ENCODE results near the gene ADAMTS1. TPM values are rescaled to one million over a fixed set of nuclear protein-coding genes. Genes with fewer than 3 reads are reported as not detected.

ADAMTS1 gene
- polyA plus RNA-seq, 4 donors = 85.8 to 117 (median 107) TPM

- DNase-seq (ENCODE audit: low read depth in 4 of 4, low spot score in 3 of 4) = peak; percentile 75 to 80 (median 78)
Measured at GRCh38 chr21:26846036-26846931, 1.1 kb upstream of the ADAMTS1 start.

DNA sequence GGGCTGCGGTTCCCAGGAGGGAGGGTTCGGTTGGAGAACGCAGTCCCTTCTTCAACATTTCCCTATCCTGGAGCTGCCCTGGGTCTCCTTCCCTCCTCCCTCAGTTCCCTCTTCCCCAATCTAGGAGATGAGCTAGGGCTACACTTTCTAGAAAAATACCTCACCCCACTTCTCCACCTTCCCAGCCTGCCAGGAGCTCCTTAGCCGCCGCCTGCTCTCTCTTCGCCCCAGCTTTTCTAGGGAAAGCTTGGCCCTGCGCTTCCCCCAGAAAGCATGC is 488 bp upstream of the ADAMTS1 start:
- no peak for DNase-seq (ENCODE audit: low read depth in 4 of 4, low spot score in 3 of 4)

GRCh38 chr21:26844258-26845065 is 747 bp downstream of the ADAMTS1 start:
- DNase-seq (ENCODE audit: low read depth in 4 of 4, low spot score in 3 of 4) = peak in 2 of 4 donors; percentile 45 to 48

DNA sequence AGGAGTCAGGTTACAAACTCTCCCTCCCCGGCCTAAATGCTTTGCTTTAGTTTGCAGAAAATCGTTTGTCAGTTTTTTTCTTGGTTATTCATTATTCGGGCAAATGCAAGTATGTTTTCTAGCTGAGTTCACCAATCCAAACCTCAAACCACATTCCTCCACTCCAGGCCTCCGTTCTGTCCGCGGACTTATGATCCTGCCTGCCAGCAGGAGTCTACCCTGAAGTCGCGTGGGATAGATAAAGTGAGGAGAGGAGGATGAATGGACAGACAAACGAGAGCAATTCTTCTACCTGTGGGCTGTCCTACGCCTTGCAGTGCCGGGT is 1.3 kb downstream of the ADAMTS1 start:
- peak in 1 of 4 donors; percentile 43 for DNase-seq (ENCODE audit: low read depth in 4 of 4, low spot score in 3 of 4)

DNA sequence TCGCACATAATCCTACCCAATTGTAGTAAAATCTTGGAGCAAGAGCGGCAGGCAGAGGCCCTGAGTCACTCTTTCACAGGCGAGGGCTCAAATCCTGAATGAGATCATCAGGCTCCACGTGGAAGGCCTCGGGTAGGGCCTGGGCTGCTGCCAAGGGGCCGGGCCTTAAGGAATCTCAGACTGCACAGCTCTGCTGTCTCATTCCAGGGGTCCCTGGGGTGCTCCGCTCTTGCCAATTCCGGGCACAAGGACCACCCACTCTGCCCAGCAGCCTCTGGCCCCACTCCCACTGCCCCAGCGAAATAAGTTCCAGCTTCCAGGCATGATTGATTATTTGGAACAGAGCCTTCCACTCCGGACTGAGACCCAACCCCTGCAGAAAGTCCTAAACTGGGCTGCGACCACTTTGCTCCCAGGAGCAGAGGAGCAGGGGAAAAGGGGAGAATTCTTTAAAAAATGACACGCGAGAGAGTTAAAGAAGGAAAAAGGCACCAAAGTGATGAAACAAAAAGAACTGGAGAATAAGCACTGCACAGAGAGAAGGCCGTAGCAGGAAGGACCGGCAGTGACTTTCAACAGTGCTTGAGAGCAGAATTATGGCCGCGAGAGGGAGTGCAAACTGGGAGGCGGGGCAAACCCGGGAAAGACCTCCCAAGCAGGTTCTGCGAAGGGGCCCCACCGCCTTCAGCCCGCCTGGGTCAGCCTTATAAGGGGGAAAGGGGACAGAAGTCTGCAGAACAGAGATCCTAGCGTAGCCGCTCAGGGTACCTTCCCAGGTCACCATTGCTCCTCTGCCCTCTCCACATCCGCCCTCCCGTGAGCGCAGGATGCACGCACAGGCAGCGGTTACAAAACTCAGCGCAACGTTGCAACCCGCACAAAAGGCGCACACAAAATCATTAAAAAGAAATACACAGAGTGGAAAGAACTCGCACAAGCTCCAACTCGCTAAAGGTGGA is 2.0 kb downstream of the ADAMTS1 start:
- peak; percentile 77 to 85 (median 80) for DNase-seq (ENCODE audit: low read depth in 4 of 4, low spot score in 3 of 4)

- no peak for DNase-seq (ENCODE audit: low read depth in 4 of 4, low spot score in 3 of 4)
Measured at GRCh38 chr21:26842300-26842699, 2.9 kb downstream of the ADAMTS1 start.

DNA sequence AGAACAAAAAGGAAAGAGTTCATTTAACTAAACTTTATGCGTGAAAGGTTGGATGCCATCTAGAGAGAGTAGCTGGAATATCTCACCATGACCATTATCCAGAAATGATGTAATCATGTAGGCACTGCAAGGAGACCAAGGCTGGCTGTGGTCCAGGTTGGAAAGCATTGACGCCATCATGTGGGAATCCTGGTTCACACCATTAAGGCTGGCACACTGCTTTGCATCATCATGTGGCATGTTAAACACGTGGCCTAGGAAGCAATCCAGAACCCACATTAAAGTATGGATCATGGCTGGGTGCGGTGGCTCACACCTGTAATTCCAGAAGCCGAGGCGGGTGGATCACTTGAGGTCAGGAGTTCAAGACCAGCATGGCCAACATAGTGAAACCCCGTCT is 4.3 kb downstream of the ADAMTS1 start:
- no peak for DNase-seq (ENCODE audit: low read depth in 4 of 4, low spot score in 3 of 4)

DNA sequence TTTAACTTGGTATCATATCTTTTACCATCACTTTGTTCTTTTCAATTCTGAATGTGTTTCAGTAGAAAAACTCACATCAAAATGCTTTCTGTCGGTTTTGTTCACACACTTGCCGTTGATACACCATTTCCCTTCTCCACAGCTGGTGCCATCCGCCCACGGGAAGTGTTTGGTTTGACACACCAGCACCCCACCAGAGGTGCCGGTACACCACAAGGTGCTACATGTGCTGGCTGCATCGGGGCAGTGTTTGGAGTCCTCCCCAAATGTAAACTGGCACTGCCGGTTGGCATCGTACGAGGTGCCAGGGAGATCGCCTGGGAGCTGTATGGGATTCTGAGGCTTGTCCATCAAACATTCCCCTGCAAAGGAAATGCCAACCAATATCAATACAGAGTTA is 5.0 kb downstream of the ADAMTS1 start:
- no peak for DNase-seq (ENCODE audit: low read depth in 4 of 4, low spot score in 3 of 4)

- DNase-seq (ENCODE audit: low read depth in 4 of 4, low spot score in 3 of 4) = no peak
Measured at GRCh38 chr21:26837539-26837938, 7.7 kb downstream of the ADAMTS1 start.

DNA sequence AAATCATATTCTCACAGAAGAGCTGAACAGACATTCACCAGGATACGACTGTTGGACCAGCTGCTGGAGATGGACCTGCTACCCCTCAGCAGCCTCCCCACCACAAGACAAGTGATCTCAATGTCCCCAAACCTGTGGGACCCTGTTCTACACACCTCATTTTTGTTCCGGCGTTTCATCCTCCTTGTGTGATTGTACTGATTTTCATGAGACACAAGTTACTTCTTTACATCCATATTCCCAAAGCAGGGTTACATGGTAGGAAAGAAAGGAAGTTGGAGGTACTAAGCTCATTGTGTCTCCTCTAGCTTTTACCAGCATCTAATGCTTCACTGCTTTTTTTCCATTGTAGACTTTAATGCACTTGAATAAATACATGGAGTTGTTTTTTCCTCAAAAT is 8.7 kb downstream of the ADAMTS1 start:
- DNase-seq (ENCODE audit: low read depth in 4 of 4, low spot score in 3 of 4) = no peak

GRCh38 chr21:26835714-26836265 is 9.4 kb downstream of the ADAMTS1 start:
- no peak for DNase-seq (ENCODE audit: low read depth in 4 of 4, low spot score in 3 of 4)

DNA sequence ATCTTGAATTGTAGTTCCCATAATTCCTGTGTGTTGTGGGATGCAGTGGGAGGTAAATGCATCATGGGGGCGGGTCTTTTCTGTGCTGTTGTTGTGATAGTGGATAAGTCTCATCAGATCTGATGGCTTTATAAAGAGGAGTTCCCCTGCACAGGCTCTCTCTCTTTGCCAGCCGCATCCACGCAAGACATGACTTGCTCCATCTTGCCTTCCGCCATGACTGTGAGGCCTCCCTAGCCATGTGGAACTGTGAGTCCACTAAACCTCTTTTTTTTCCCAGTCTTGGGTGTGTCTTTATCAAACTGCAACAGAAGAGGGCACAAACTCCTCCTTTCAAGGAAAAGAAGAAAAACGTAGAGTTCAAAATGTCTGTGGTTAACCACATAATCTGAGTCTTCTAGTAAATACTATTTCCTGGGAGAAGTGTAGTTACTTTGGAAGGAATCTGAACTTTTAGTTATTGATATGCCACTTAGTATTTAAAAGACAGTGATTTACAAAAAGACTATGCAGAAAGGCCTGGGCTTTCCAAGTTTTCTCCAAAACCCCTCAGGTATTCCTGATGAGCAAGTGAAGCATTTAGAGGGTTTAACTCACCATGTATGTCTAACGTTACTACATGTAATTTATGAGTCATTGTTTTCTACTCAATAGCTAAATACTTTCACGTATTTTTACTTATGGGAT is 10.0 kb downstream of the ADAMTS1 start:
- DNase-seq (ENCODE audit: low read depth in 4 of 4, low spot score in 3 of 4) = no peak

DNA sequence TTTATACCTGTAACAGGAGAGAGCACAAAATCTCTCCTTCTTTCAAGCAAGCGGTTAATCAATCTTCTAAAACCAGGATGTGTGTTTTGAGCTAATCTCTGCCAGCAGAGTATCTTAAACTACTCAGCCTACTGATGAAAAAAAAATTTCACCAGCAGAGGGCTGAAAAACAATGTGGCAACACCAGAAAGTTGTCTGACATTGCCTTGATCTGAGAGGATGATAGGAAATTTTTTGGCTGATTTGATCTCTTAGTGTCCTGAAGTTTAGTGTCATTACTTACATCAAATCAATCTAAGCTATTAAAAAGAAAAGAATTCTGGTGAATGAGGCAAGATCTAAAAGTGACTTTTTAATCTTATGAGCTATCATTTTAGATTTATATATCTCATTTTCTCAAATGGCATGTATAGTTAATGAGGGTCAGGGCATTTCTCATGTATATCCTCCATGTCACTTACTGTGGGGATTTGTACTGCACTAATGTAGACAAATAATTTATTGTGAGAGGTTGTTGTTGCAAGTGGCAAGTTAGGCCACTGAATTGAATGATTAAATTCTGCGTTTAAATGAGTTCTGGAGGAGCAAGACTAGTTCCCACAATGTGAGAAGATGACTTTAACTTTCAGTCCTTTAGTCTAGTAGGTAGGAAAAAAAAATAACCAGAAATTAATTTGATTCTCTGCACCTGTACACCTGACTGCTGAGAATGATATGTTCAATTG is 10.9 kb downstream of the ADAMTS1 start:
- no peak for DNase-seq (ENCODE audit: low read depth in 4 of 4, low spot score in 3 of 4)

DNA sequence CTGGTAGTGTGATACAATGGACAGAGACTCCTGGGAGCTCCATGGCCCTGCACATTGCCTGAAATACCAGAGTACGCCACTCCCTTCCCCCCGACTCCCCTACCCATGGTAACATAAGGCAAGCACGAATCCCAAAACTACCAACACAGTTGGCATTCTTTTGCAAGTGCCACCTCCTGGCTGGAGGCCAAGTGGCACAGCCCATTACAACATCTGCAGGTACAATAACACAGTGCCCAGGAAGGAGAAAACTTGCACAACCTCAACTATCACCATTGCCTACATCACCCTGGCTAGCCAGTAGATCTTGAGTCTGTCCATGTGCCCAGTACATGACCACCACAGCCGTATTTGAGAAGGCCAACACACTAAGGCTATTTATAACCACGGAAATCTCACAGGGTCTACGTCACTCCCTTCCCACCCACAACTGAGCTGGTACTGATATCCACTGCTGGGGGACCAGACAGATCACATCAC is 11.7 kb downstream of the ADAMTS1 start:
- DNase-seq (ENCODE audit: low read depth in 4 of 4, low spot score in 3 of 4) = no peak

DNA sequence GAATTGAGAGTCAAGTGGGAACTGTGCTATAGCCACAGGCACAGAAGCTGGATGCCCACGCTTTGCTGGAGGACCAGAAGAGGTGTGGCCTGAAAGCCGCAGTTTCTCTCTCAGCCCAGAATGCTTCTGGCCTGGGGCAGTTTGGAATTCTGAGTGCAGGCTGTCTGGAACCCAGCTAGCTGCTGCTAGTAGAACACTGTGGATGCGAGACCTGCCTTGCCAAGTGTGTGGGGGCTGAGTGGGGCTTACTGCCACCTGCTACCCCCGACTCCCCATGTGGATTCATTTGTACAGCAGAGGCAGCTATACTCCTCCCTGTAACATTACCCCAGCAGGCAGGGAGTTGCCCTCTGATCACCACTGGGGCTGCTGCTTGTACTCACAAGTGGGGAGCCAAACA is 12.2 kb downstream of the ADAMTS1 start:
- DNase-seq (ENCODE audit: low read depth in 4 of 4, low spot score in 3 of 4) = no peak

GRCh38 chr21:26832546-26832945 is 12.7 kb downstream of the ADAMTS1 start:
- DNase-seq (ENCODE audit: low read depth in 4 of 4, low spot score in 3 of 4) = no peak

- DNase-seq (ENCODE audit: low read depth in 4 of 4, low spot score in 3 of 4) = no peak
Measured at GRCh38 chr21:26826801-26827200, 18.4 kb downstream of the ADAMTS1 start.

DNA sequence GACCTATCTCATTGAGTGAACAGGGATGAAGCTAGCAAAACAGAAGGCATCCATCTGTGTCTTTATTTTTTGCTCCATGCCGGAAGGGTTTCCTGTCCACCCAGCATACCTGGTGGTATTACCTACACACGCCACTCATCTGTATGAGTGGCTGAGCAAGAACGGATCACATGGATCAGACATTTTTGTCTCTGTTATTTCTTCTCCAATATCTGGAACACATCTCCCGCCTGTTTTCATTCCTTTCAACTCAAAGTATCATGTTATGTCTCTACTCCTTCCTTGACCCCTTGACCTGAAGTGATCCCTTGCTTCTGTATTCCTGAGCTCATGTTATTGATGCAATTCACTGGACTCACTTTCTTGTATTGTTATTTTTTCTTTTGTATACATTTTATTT is 24.7 kb downstream of the ADAMTS1 start:
- DNase-seq (ENCODE audit: low read depth in 4 of 4, low spot score in 3 of 4) = no peak

- DNase-seq (ENCODE audit: low read depth in 4 of 4, low spot score in 3 of 4) = no peak
Measured at GRCh38 chr21:26819740-26820324, 25.4 kb downstream of the ADAMTS1 start.

Measured in right renal pelvis (tissue), 4 donors.